Measurements from ENCODE around the gene BCL2L2. TPM values are rescaled to one million over a fixed set of nuclear protein-coding genes. Genes with fewer than 3 reads are reported as not detected.

Gene BCL2L2
- total RNA-seq, 4 donors from 2014 or later = 92.8 to 132 (median 121) TPM

DNA sequence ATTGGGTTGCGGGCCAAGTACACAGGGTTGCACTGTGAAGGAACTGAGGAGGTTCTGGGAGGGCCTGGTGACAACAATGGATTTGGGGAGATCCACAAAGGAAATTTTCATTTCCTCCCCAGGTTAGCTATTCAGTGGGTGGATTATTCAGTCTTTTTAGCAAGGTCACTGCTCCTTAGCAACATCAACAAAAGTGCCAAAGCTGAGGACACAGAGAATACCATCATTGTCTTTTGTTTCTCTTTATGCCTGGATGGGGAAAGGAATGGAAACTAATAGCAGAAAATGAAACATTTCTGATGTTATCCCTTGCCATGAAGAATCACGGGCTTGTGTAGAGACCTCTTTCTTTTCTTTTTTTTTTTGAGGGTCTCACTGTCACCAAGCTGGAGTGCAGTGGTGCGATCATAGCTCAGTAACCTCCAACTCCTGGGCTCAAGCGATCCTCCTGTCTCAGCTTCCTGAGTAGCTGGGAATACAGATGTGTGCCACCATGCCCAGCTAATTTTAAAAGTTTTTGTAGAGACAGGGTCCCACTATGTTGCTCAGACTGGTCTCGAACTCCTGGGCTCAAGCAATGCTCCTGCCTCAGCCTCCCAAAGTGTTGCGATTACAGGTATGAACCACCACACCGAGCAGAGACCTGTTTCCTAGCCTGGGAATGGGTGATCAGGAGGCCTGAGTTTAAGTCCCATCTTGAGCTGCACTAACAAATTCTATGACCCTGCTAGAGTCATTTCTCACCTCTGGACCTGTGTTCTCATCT is 10.4 kb upstream of the BCL2L2 start:
- TF ChIP-seq POLR2A (IDR thresholded peaks at IDR 0.05; ENCODE audit: low read depth) (no peak), EP300 (IDR thresholded peaks at IDR 0.05) (no peak), POLR2AphosphoS5 (IDR thresholded peaks at IDR 0.05) (no peak)
- TF ChIP-seq, protein P1, sequence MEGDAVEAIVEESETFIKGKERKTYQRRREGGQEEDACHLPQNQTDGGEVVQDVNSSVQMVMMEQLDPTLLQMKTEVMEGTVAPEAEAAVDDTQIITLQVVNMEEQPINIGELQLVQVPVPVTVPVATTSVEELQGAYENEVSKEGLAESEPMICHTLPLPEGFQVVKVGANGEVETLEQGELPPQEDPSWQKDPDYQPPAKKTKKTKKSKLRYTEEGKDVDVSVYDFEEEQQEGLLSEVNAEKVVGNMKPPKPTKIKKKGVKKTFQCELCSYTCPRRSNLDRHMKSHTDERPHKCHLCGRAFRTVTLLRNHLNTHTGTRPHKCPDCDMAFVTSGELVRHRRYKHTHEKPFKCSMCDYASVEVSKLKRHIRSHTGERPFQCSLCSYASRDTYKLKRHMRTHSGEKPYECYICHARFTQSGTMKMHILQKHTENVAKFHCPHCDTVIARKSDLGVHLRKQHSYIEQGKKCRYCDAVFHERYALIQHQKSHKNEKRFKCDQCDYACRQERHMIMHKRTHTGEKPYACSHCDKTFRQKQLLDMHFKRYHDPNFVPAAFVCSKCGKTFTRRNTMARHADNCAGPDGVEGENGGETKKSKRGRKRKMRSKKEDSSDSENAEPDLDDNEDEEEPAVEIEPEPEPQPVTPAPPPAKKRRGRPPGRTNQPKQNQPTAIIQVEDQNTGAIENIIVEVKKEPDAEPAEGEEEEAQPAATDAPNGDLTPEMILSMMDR (IDR thresholded peaks at IDR 0.05) = no peak
- peaks cover 0 to 23% (median 7%) of the 10 kb centered on the region in 4 donors for H3K36me3 ChIP-seq
- no peaks in the 10 kb centered on the region for H3K9me3 ChIP-seq
- peaks cover 0 to 9% (median 0%) of the 10 kb centered on the region in 4 donors for H3K27me3 ChIP-seq
- intact Hi-C loops (cut with DNase I) = loop anchor here (2.0 kb wide), 1 partner anchor 31 kb away; no protein-coding TSS in a partner anchor
- 85% methylated on average over 5 of the region's 7 CpGs for WGBS
- DNase-seq (ENCODE audit: extremely low spot score) = no peak
- peaks cover 28 to 39% (median 32%) of the 10 kb centered on the region in 4 donors for H3K4me1 ChIP-seq
- H3K27ac ChIP-seq (replicated peaks in 1 of 4) = peak overlapping the region in 1 of 4 donors; percentile 10
- no peak overlapping the region for H3K4me3 ChIP-seq

DNA sequence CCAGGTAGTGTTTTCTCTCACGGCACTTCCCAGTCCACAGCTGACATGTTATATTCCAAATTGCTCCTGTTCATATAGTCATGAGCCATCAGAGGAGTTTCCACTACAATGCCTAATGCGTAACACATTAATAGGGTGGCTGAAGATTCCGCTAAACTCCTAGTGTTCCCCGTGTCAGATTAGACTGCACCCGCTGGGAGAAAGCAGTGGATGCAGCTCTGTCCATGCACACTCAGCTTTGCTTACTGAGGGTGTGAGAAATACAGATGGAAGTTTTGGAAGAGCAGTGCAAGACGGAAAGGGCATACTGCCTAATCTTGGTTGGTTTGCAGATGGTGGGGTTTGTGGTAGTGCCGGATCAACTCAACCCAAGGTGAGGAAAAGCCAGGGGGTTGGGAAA is 9.5 kb upstream of the BCL2L2 start:
- intact Hi-C loops (cut with DNase I) = loop anchor here (2.0 kb wide), 1 partner anchor 32 kb away; no protein-coding TSS in a partner anchor
- peaks cover 28 to 39% (median 32%) of the 10 kb centered on the region in 4 donors for H3K4me1 ChIP-seq

DNA sequence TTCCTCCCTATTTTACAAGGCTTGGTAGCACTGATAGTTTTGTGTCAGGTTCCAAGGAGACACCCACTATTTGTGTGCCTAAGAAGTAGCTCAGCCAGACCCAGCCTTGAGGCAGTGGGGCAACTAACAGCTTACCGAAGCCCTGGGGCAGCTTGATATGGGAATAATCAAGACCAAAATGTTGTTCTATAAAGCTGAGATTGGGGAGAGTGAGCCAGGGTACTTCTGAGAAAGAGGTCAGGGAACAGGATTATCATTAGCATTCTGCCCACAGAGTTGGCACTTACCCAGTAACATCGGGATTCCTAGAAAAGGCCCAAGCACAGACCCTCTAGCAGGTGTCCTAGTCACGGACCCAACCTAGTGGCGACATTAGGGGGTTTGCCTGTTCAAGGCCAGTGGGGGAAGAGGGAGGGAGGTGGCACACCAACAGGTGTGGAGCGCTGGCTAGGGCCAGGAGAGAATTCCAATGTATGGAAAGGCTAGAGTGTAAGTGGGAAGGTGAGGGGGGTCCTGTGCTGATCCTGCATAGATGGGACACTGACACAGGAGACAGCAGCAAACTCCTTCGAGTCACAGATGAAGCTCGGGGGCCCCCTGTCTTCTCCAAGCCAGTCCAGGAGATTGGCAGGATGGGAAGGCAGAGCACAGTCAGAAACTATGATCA is 8.9 kb upstream of the BCL2L2 start:
- 92% methylated on average over 7 of the region's 7 CpGs for WGBS
- H3K9me3 ChIP-seq = no peaks in the 10 kb centered on the region
- no peak overlapping the region for H3K4me3 ChIP-seq
- H3K27me3 ChIP-seq = peaks cover 0 to 4% (median 0%) of the 10 kb centered on the region in 4 donors
- TF ChIP-seq, protein P1 (IDR thresholded peaks at IDR 0.05) = no peak
- TF ChIP-seq EP300 (IDR thresholded peaks at IDR 0.05) (no peak), POLR2A (IDR thresholded peaks at IDR 0.05; ENCODE audit: low read depth) (no peak), POLR2AphosphoS5 (IDR thresholded peaks at IDR 0.05) (no peak)
- H3K4me1 ChIP-seq = peaks cover 28 to 44% (median 34%) of the 10 kb centered on the region in 4 donors
- H3K36me3 ChIP-seq = peaks cover 0 to 23% (median 7%) of the 10 kb centered on the region in 4 donors
- intact Hi-C loops (cut with DNase I) = loop anchor here (2.0 kb wide), 1 partner anchor 33 kb away; no protein-coding TSS in a partner anchor
- peak overlapping the region; percentile 11 to 36 (median 14) for H3K27ac ChIP-seq (replicated peaks in 1 of 4)
- no peak for DNase-seq (ENCODE audit: extremely low spot score)

More for the DNA sequence above, 9.5 kb upstream of the BCL2L2 start:
- Histone ChIP-seq H3K9me3 (no peaks in the 10 kb centered on the region), H3K4me3 (no peak overlapping the region), H3K27me3 (peaks cover 0 to 9% (median 0%) of the 10 kb centered on the region in 4 donors), H3K36me3 (peaks cover 0 to 23% (median 7%) of the 10 kb centered on the region in 4 donors), H3K27ac (replicated peaks in 1 of 4) (no peak overlapping the region)
- WGBS = 94% methylated on average over 7 of the region's 7 CpGs
- DNase-seq (ENCODE audit: extremely low spot score) = no peak
- TF ChIP-seq POLR2A (IDR thresholded peaks at IDR 0.05; ENCODE audit: low read depth) (no peak), POLR2AphosphoS5 (IDR thresholded peaks at IDR 0.05) (no peak), EP300 (IDR thresholded peaks at IDR 0.05) (no peak)
- TF ChIP-seq, protein P1 (IDR thresholded peaks at IDR 0.05) = no peak

DNA sequence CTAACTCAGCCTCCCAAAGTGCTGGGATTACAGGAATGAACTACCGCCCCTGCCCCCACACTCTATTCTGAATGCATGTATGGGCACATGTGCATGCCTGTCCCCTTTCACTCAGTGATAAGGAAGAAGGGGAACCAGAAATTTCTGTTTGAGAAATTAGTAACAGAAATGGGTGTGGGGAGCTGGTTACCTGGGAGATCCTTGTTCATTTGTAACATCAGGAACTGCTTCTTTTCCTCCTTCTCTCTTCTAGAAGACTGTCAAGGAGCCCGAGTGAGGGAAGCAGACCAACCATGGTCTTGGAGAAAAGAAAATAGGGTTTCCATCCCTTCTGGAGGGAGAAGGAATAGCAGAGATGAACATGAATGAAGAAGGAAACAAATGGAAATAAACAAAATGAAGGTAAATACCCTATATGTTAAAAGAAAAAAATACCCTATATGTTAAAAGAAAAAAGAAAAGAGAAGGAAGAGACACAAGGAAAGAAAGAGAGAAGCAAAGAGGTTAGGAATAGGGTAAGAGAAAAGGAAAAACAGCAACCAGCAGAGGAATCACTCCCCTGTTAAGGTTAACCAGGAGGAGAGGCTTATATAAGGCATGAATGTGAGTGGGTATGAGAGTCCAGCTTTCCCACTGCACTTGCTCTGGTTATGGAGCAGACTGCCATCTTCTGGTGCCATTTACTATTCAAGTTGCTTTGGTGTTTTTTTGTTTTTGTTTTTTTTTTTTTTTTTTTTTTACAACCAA is 7.2 kb upstream of the BCL2L2 start:
- no peaks in the 10 kb centered on the region for H3K9me3 ChIP-seq
- intact Hi-C loops (cut with DNase I) = no loop called here
- peaks cover 31 to 47% (median 41%) of the 10 kb centered on the region in 4 donors for H3K4me1 ChIP-seq
- H3K27ac ChIP-seq (replicated peaks in 1 of 4) = peak overlapping the region; percentile 94 to 100 (median 99)
- H3K36me3 ChIP-seq = peaks cover 0 to 23% (median 7%) of the 10 kb centered on the region in 4 donors
- WGBS = 85% methylated on average over 2 of the region's 2 CpGs
- TF ChIP-seq POLR2AphosphoS5 (IDR thresholded peaks at IDR 0.05) (no peak), EP300 (IDR thresholded peaks at IDR 0.05) (no peak), POLR2A (IDR thresholded peaks at IDR 0.05; ENCODE audit: low read depth) (no peak)
- TF ChIP-seq, protein P1 (IDR thresholded peaks at IDR 0.05) = peak in 1 of 3 experiments; percentile 13
- no peaks in the 10 kb centered on the region for H3K27me3 ChIP-seq
- no peak for DNase-seq (ENCODE audit: extremely low spot score)
- H3K4me3 ChIP-seq = no peak overlapping the region
